ENCODE data around the gene PGA3. TPM values are rescaled to one million over a fixed set of nuclear protein-coding genes. Genes with fewer than 3 reads are reported as not detected.
"Not testable (repeated sequence)": the region's sequence is repeated elsewhere in the genome, so short reads cannot be mapped to it uniquely, and the experiment has no call there.

Gene PGA3
- total and polyA plus RNA-seq, 3 donors from 2014 or later, result 0.31 to 1.7 (median 1.7) TPM

DNA sequence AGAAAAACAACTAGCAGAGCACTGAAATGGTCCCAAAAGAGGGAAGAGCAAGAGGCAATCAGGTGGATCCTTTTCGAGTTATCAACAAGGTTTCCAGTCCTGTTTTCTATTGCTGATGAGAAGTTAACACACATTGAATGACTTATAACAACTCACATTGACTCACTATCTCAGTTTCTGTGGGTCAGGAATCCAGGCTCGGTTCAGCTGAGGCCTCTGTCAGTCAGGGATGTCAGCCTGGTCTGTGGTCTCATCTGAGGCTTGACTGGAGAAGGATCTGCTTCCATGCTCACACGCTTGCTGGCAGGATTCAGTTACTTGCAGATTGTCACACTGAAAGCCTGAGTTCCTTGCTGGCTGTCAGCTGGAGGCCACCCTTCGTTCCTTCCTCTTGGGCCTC is 15.0 kb downstream of the PGA3 start:
- intact Hi-C loops (cut with DNase I; ENCODE audit: low total_unique reads); H3K9me3 ChIP-seq; H3K27me3 ChIP-seq; H3K4me3 ChIP-seq; DNase-seq; H3K4me1 ChIP-seq; H3K36me3 ChIP-seq (ENCODE audit: low read depth, missing control alignments); H3K27ac ChIP-seq: not testable (repeated sequence)
- WGBS, 2 donors, result no CpG with 5 or more reads among the region's 4 CpGs

DNA sequence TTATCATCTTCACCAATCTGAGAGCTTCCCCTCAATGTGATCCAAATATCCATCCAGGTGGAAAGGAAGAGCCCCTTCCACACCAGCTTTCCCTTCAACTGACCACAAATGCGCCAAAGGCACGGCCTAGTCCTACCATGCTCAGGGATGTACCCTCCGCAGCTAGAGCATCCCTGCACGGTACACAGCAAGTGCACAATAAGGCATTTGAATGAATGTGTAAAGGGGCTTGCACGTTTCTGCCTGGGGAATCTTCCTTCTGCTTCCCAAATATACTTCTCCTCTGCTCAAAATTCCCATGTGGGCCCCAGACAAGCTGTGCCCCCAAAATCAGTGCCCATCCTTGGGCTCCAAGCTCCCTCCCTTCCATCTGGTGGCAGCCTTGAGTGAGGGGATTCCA is 15.7 kb downstream of the PGA3 start:
- WGBS, 2 donors, result 94 to 96% methylated on average over 3 to 5 of the region's 5 CpGs

DNA sequence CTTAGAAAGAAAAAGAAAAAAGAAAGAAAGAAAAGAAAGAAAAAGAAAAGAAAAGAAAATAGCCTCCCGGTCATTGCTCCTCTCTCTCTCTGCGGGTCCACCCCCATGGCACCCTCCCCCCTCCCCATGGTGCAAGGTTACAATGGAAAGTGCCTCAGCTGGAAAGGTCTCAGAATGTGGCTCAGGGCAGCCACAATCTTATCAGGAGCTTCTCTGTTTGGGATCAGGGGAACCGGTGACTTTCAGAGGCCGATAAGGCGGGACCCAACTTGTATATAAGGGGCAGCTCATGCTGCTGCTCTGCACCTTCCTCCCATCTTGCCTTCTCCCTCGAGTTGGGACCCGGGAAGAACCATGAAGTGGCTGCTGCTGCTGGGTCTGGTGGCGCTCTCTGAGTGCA is 18.7 kb downstream of the PGA3 start, which contains the start of gene PGA4:
Gene PGA4, plus strand, starts transcription at position 301 of the 400 bp plus-strand sequence. Its CDS starts 54 bp downstream, at position 355.
- H3K36me3 ChIP-seq (ENCODE audit: low read depth, missing control alignments); DNase-seq; H3K27ac ChIP-seq; H3K27me3 ChIP-seq; intact Hi-C loops (cut with DNase I; ENCODE audit: low total_unique reads); H3K4me1 ChIP-seq; H3K9me3 ChIP-seq; H3K4me3 ChIP-seq: not testable (repeated sequence)
- WGBS, 2 donors, result no CpG with 5 or more reads among the region's 8 CpGs

More for the DNA sequence above, 15.7 kb downstream of the PGA3 start:
- H3K36me3 ChIP-seq (ENCODE audit: low read depth, missing control alignments); DNase-seq; H3K27ac ChIP-seq; H3K27me3 ChIP-seq; H3K4me1 ChIP-seq; intact Hi-C loops (cut with DNase I; ENCODE audit: low total_unique reads); H3K4me3 ChIP-seq; H3K9me3 ChIP-seq: not testable (repeated sequence)

DNA sequence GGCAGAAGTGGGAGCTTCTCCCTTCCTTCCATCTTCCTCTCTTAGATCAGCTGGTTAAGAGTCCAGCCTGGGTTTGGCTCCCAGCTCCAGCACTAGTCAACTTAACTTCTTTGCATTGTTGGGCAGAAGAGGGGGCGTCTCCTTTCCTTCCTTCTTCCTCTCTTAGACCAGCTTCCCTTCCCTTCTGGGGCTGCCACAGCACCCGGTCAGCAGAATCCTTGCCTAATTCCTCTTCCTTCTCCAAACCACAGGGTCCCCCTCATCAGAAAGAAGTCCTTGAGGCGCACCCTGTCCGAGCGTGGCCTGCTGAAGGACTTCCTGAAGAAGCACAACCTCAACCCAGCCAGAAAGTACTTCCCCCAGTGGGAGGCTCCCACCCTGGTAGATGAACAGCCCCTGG is 19.4 kb downstream of the PGA3 start:
- no CpG with 5 or more reads among the region's 5 CpGs for WGBS, 2 donors
- intact Hi-C loops (cut with DNase I; ENCODE audit: low total_unique reads); H3K36me3 ChIP-seq (ENCODE audit: low read depth, missing control alignments): not testable (repeated sequence)

DNA sequence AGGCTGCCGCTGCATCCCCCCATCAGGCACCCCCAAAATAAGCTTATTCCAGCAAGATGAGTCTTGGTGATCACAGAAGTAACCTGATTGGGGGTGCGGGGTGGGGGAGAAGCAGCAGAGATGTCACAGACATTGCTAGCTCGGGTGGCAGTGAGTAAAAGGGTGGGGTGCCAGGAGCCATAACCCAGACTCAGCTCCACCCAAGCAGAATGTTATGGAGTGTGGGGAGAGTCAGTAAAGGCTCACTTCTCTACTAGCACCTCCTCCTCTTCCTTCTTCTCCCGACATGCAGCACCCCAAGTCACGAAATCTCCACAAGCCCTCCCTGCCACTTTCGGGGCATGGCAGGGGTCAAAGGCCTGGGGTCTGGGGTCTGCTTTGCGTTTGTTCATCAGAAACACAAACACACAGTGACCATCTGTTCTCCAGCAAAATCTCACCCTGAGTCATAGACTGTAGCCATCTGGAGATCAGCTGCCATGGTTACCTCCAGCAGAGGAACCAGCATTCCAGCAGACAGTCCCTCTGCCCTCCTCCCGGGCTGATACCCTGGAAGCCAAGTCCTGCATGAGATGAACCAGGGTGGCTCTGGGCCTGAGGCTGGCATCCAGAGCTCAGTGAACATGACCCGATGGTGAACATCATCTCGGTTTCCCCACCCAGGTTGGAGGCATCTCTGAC is 23.3 kb downstream of the PGA3 start:
- H3K27ac ChIP-seq; H3K4me3 ChIP-seq; intact Hi-C loops (cut with DNase I; ENCODE audit: low total_unique reads); H3K27me3 ChIP-seq; H3K36me3 ChIP-seq (ENCODE audit: low read depth, missing control alignments); H3K4me1 ChIP-seq; H3K9me3 ChIP-seq; DNase-seq: not testable (repeated sequence)
- WGBS, 2 donors, result no CpG with 5 or more reads among the region's 10 CpGs

More for the DNA sequence above, 19.4 kb downstream of the PGA3 start:
- not testable (repeated sequence) for H3K27me3 ChIP-seq, DNase-seq, H3K9me3 ChIP-seq, H3K4me3 ChIP-seq, H3K27ac ChIP-seq, H3K4me1 ChIP-seq

DNA sequence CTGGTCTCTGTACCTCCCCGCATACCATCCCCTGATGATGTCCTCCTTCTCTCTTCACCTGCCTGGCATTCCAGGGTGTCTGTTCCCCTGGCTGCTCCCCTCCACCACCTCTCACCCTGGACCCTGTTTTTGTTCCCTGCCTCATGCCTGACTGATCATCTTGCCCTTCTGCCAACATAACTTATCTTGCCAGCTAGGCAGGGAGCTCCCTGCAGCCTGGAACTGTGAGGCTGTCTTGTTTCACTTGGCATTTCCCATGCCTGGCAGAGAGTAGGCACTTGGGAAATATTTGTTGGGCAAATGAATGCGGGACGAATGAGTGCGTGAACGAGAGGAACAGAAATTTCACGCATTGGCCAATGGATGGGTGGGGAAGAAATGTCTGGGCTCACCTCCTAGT is 26.1 kb downstream of the PGA3 start:
- H3K9me3 ChIP-seq; DNase-seq; intact Hi-C loops (cut with DNase I; ENCODE audit: low total_unique reads); H3K27ac ChIP-seq; H3K36me3 ChIP-seq (ENCODE audit: low read depth, missing control alignments); H3K4me1 ChIP-seq; H3K27me3 ChIP-seq; H3K4me3 ChIP-seq: not testable (repeated sequence)
- WGBS, 2 donors, result no CpG with 5 or more reads among the region's 6 CpGs

DNA sequence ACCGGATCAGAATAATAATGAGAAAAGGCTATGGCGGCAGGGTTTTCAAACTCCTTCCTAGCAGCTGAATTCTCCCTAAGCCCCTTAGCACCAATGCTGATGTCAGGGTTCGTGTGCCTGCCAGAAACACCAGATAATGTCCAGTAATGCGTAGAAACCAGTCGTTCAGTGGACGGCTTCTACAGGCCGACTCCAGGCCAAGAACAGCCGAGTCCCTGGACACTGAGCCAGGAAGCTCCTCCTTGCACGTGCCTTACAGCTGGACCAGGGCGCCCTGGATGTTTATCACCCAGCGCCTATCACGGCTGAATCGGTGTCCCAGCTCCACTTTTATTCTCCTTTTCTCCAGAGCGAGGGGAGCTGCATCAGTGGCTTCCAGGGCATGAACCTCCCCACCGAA is 27.7 kb downstream of the PGA3 start:
- H3K36me3 ChIP-seq (ENCODE audit: low read depth, missing control alignments); H3K4me3 ChIP-seq; H3K4me1 ChIP-seq; DNase-seq; H3K27me3 ChIP-seq; H3K27ac ChIP-seq; H3K9me3 ChIP-seq; intact Hi-C loops (cut with DNase I; ENCODE audit: low total_unique reads): not testable (repeated sequence)
- WGBS, 2 donors, result no CpG with 5 or more reads among the region's 15 CpGs

DNA sequence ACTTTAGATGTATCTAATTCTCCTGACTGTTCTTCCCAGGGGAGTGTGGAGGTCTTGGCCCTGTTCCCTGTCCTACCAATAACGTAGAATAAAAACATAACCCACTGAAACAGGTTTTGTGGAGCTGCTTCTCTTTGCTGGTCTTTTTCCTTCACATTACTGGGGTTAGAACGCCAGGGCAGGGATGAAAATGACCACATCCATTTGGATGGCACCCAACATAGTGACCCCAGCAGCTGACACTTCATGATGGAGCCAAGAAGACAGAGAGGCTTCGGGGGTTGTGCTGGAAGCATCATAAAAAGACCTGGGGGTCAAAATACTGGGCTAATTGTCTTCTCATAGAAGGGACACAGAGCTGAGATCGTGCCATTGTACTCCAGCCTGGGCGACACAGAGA is 28.3 kb downstream of the PGA3 start:
- H3K4me3 ChIP-seq, H3K27me3 ChIP-seq: not testable (repeated sequence)
- no CpG with 5 or more reads among the region's 5 CpGs for WGBS, 2 donors

DNA sequence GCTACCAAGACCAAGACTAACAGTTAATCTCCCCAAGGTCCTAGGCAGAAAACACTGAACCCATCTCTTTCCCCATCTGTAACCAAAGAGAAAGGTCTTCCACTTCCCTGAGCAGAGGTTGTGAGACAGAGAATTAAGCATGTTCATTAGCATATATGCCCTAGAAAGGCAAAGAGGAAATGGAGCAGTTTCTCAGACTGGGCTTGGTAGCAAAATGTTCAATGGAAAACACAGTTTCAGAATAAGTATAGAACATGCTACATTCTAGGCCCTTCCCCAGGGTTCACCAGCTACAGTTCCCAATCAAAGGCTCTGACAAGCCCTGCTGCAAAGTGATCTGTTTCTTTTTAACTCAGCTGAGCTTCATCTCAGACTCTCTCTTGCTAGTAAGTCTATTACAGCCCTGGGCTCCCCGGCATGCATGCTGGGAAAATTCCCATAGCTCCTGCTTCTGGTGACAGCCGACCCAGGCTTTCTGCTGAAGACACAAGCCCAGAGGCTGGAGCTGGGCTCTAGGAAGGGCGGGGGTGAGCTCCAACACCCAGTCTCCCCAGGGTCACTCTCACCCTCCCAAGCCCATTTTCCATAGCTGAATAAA is 29.3 kb downstream of the PGA3 start:
- DNase-seq; H3K4me1 ChIP-seq; H3K9me3 ChIP-seq; intact Hi-C loops (cut with DNase I; ENCODE audit: low total_unique reads); H3K36me3 ChIP-seq (ENCODE audit: low read depth, missing control alignments); H3K27ac ChIP-seq; H3K27me3 ChIP-seq; H3K4me3 ChIP-seq: not testable (repeated sequence)
- WGBS, 2 donors, result no CpG with 5 or more reads among the region's 3 CpGs

More for the DNA sequence above, 28.3 kb downstream of the PGA3 start:
- H3K4me1 ChIP-seq; DNase-seq; H3K9me3 ChIP-seq; H3K36me3 ChIP-seq (ENCODE audit: low read depth, missing control alignments); H3K27ac ChIP-seq; intact Hi-C loops (cut with DNase I; ENCODE audit: low total_unique reads): not testable (repeated sequence)

DNA sequence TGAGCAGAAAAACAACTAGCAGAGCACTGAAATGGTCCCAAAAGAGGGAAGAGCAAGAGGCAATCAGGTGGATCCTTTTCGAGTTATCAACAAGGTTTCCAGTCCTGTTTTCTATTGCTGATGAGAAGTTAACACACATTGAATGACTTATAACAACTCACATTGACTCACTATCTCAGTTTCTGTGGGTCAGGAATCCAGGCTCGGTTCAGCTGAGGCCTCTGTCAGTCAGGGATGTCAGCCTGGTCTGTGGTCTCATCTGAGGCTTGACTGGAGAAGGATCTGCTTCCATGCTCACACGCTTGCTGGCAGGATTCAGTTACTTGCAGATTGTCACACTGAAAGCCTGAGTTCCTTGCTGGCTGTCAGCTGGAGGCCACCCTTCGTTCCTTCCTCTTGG is 33.8 kb downstream of the PGA3 start:
- H3K27me3 ChIP-seq; H3K4me1 ChIP-seq; intact Hi-C loops (cut with DNase I; ENCODE audit: low total_unique reads); DNase-seq; H3K9me3 ChIP-seq; H3K36me3 ChIP-seq (ENCODE audit: low read depth, missing control alignments); H3K4me3 ChIP-seq; H3K27ac ChIP-seq: not testable (repeated sequence)
- WGBS, 2 donors, result no CpG with 5 or more reads among the region's 4 CpGs

DNA sequence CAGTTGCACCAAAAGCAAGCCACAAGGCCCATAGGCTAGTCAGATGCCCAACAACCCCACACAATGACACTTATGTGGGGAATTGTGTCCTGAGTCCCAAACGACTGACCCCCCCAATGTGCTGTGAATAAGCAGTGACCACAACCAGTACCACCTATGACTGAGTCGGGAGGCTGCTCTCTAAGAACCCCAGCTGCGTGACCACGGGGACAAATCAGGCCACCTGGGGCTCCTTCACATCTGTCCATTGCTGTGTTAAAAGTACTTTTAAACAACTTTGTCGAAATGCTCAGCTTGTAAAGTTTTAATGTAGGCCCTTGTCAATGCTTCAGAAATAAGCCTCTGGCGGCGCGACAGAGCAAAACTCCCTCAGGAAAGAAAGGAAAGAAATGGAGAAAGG is 37.0 kb downstream of the PGA3 start:
- 77 to 85% methylated on average over 6 to 8 of the region's 8 CpGs for WGBS, 2 donors
- H3K4me1 ChIP-seq; H3K27ac ChIP-seq; H3K27me3 ChIP-seq; intact Hi-C loops (cut with DNase I; ENCODE audit: low total_unique reads); H3K36me3 ChIP-seq (ENCODE audit: low read depth, missing control alignments); H3K9me3 ChIP-seq; DNase-seq; H3K4me3 ChIP-seq: not testable (repeated sequence)

DNA sequence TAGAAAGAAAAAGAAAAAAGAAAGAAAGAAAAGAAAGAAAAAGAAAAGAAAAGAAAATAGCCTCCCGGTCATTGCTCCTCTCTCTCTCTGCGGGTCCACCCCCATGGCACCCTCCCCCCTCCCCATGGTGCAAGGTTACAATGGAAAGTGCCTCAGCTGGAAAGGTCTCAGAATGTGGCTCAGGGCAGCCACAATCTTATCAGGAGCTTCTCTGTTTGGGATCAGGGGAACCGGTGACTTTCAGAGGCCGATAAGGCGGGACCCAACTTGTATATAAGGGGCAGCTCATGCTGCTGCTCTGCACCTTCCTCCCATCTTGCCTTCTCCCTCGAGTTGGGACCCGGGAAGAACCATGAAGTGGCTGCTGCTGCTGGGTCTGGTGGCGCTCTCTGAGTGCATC is 37.6 kb downstream of the PGA3 start, which contains the start of gene PGA5:
Gene PGA5, plus strand, starts transcription at position 301 of the 400 bp plus-strand sequence. Its CDS starts 52 bp downstream, at position 353.
- intact Hi-C loops (cut with DNase I; ENCODE audit: low total_unique reads); H3K36me3 ChIP-seq (ENCODE audit: low read depth, missing control alignments); H3K4me1 ChIP-seq; H3K27ac ChIP-seq; H3K27me3 ChIP-seq; H3K9me3 ChIP-seq; DNase-seq; H3K4me3 ChIP-seq: not testable (repeated sequence)
- no CpG with 5 or more reads among the region's 8 CpGs for whole genome bisulfite sequencing, 2 donors

Measured in testis (tissue), 3 donors.